ENCODE data around the gene CCDC175. TPM values are rescaled to one million over a fixed set of nuclear protein-coding genes. Genes with fewer than 3 reads are reported as not detected.

The CCDC175 gene
- total RNA-seq, 1 experiment from 2014 or later: not detected

DNA sequence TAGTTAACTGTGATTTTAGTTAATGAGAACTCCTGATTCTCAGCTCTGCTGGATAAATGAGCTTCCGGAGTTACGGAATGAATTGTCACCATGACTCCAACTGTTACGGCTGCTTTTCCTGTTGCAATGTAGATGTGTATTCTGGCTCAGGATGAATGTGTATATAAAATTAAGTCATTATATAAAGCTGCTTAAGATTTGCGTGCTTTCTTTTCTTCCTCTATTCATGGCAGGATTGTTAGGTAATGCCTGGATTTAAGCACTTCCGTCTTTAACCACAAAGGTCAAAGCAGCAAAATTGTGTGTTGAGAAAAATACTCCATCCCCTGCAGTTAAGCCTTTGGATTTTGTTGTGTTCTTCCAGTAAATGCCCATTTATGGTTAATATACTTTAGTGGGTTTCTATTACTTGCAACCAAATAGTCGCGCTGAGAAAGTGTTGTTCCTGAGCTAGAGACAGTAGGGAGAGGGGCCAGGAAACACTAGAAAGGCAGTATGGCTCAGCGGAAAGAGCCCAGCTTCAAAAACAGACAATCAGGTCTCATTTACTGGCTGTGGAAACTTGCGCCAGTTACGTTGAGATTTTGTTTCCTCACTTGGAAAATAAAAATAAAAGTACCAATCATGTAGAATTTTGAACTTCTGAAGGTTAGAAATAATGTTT is 9.4 kb upstream of the CCDC175 start:
- Histone ChIP-seq H3K4me2 (ENCODE audit: low read length) (no peak overlapping the region), H2AFZ (ENCODE audit: low read length) (no peak overlapping the region), H3K36me3 (ENCODE audit: low read depth, low read length) (no peaks in the 10 kb centered on the region), H3K27ac (ENCODE audit: low read length) (no peak overlapping the region), H3K27me3 (ENCODE audit: low read length) (peaks cover 56% of the 10 kb centered on the region), H3K4me3 (ENCODE audit: low read length) (no peak overlapping the region), H3F3A (ENCODE audit: low read length, unreplicated experiment) (no peaks in the 10 kb centered on the region), H3K79me2 (ENCODE audit: low read length) (no peaks in the 10 kb centered on the region), H3K9ac (ENCODE audit: low read length) (no peak overlapping the region), H3K9me3 (ENCODE audit: low read length) (no peaks in the 10 kb centered on the region), H3K4me1 (ENCODE audit: insufficient read depth, low read length) (no peaks in the 10 kb centered on the region), H3K9me2 (replicated peaks; ENCODE audit: low read length) (no peaks in the 10 kb centered on the region), H4K20me1 (ENCODE audit: low read length) (no peaks in the 10 kb centered on the region)
- ATAC-seq (no peak), DNase-seq (peak; percentile 28)
- intact Hi-C loops (cut with micrococcal nuclease): no loop called here
- TF ChIP-seq CTCF (conservative IDR thresholded peaks at IDR 0.05; ENCODE audit: low read depth, low read length) (no peak), EZH2phosphoT487 (IDR thresholded peaks at IDR 0.05; ENCODE audit: borderline replicate concordance, low read length) (no peak), EZH2 (IDR thresholded peaks at IDR 0.05; ENCODE audit: low read length, unreplicated experiment) (no peak)
- POLR2A ChIA-PET (ENCODE audit: unreplicated experiment): no interaction called here
- BruUV-seq (replicated peaks): no TSS peak
- CTCF ChIA-PET: no interaction called here

DNA sequence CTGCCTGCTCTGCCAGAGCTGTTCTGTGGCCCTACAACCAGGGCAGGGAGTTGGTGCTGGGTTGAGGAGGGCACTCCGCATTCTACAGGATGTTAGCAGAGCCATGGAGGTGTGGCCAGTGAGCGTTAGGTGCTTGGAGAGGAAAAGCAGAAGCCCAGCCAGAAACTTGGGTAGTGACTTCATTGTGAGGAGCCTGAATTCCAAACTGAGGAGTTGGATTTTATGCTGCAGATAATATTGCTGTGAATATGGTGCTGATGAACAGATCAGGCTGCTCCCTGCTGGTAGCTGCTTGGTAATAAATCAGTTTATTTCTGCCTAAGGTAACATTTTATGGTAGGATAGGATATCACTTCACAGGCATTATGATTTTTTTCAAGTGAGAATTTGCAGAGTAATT is 7.1 kb upstream of the CCDC175 start:
- no peak overlapping the region for H3K27ac ChIP-seq (ENCODE audit: low read length)

More for the DNA sequence above, 7.1 kb upstream of the CCDC175 start:
- BruUV-seq (replicated peaks): no TSS peak
- Histone ChIP-seq H3K4me3 (ENCODE audit: low read length) (no peak overlapping the region), H3K27me3 (ENCODE audit: low read length) (peaks cover 62% of the 10 kb centered on the region), H2AFZ (ENCODE audit: low read length) (no peak overlapping the region), H3K9me3 (ENCODE audit: low read length) (no peaks in the 10 kb centered on the region), H3K4me1 (ENCODE audit: insufficient read depth, low read length) (no peaks in the 10 kb centered on the region), H4K20me1 (ENCODE audit: low read length) (no peaks in the 10 kb centered on the region), H3F3A (ENCODE audit: low read length, unreplicated experiment) (no peaks in the 10 kb centered on the region), H3K79me2 (ENCODE audit: low read length) (no peaks in the 10 kb centered on the region), H3K9ac (ENCODE audit: low read length) (no peak overlapping the region), H3K9me2 (replicated peaks; ENCODE audit: low read length) (no peaks in the 10 kb centered on the region), H3K4me2 (ENCODE audit: low read length) (no peak overlapping the region), H3K36me3 (ENCODE audit: low read depth, low read length) (no peaks in the 10 kb centered on the region)
- TF ChIP-seq CTCF (conservative IDR thresholded peaks at IDR 0.05; ENCODE audit: low read depth, low read length) (peak; percentile 74), EZH2 (IDR thresholded peaks at IDR 0.05; ENCODE audit: low read length, unreplicated experiment) (no peak), EZH2phosphoT487 (IDR thresholded peaks at IDR 0.05; ENCODE audit: borderline replicate concordance, low read length) (no peak)
- DNase-seq (peak; percentile 62), ATAC-seq (peak; percentile 79)
- intact Hi-C loops (cut with micrococcal nuclease): no loop called here
- POLR2A ChIA-PET (ENCODE audit: unreplicated experiment): interaction anchor here (0.6 kb wide), 1 partner anchor 22 kb away, joined by 4 read pairs; no protein-coding TSS in a partner anchor
- CTCF ChIA-PET: interaction anchor here (0.6 to 0.9 kb wide), 3 partner anchors 48 to 1065 kb away, joined by 3 to 4 read pairs (median 3); partner anchors contain the start of gene SIX1

Data from PC-3 (cell line).